Measurements from ENCODE around the gene PLEKHH1.
A peak's percentile ranks its signal among the peaks of the same experiment; 100 is the strongest.
"Not testable (repeated sequence)": the region's sequence is repeated elsewhere in the genome, so short reads cannot be mapped to it uniquely, and the experiment has no call there.

The PLEKHH1 gene

GRCh38 chr14:67583711-67584644 is 50.9 kb downstream of the PLEKHH1 start:
- DNase-seq (ENCODE audit: low read depth) = no peak

DNA sequence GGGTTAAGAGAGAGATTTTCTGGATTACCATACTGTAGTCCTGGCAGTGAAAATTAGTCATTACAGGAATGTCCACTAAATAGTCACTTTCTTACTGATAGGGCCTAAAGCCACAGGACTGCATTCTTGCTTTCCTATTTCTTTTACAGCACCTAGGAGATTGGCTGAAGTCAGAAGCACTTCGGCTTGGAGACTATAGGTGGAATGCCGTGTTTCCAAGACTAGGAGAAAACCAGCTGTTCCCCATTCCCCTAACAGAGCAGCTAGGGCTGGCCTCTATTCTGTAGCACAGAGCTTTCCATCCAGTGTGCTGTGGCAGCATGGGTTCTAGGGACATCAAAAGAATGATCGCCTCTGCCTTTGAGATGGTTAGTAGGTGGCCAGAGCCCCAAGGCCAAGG is 51.9 kb downstream of the PLEKHH1 start:
- no peak for DNase-seq (ENCODE audit: low read depth)

- no peak for DNase-seq (ENCODE audit: low read depth)
These were observed 53.3 kb downstream of the PLEKHH1 start for GRCh38 chr14:67586369-67586768.

DNA sequence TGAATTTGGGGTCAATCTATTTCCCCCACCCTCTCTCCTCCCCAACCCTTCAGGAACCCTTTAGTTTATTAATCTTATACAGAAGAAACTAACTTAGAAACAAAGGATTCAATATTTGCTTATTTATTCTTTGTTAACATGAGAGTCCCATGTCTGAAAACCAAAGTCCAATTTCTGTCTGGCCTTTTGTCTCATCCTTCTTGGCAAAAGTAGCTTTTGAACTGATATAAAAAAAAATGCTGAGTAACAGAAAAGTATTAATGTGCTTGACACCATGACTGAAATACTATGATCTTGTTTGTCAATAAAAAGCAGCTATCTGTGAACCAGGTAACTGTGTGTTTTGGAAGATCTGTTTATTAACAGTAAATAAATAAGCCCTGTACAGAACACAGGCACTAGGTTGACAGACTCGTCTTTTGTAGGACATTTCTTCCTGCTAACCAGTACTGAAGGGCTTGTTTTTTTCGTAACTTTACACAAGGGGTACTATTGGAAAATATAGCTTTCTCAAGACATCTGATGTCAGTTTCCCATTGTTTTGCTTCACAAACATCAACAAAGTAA is 56.2 kb downstream of the PLEKHH1 start:
- no peak for DNase-seq (ENCODE audit: low read depth)

- DNase-seq (ENCODE audit: low read depth) = not testable (repeated sequence)
These were observed 60.6 kb downstream of the PLEKHH1 start for GRCh38 chr14:67593650-67594049.

DNA sequence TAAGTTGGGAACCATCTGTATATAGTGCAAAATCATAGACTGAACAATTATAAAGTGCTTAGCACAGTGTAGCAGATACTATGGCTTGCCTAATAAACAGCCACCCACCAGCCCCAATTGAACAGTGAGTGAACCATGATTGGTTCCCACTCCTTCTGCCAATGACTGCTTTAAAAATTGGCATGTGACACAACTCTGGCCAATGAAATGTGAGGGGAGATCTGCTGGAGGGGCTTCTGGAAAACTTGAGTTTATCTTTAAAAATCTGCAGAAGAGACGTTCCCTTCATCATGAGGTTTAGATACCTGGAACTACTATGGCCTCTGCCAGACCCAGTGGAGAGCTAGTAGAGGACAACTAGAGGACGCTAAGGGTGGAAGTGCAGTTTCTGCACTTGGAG is 62.3 kb downstream of the PLEKHH1 start:
- no peak for DNase-seq (ENCODE audit: low read depth)

- DNase-seq (ENCODE audit: low read depth) = no peak
These were observed 66.8 kb downstream of the PLEKHH1 start, which contains the start of gene PIGH for GRCh38 chr14:67599698-67600561. PIGH (minus strand) TSS chr14:67600268; CDS start chr14:67600203, 65 bp downstream.

DNA sequence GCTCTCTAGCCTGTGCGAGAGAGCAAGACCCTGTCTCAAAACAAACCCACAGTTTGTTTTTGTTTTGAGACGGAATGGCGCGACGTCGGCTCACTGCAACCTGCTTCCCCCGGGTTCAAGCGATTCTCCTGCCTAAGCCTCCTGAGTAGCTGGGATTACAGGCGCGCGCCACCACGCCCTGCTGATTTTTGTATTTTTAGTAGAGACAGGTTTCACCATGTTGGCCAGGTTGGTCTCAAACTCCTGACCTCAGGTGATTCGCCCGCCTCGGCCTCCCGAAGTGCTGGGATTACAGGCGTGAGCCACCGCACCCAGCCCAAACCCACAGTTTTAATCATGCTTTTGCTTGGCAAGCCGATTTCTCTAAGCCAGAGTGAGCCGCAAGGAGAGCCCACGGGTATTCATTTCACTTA is 67.5 kb downstream of the PLEKHH1 start:
- not testable (repeated sequence) for DNase-seq (ENCODE audit: low read depth)

DNA sequence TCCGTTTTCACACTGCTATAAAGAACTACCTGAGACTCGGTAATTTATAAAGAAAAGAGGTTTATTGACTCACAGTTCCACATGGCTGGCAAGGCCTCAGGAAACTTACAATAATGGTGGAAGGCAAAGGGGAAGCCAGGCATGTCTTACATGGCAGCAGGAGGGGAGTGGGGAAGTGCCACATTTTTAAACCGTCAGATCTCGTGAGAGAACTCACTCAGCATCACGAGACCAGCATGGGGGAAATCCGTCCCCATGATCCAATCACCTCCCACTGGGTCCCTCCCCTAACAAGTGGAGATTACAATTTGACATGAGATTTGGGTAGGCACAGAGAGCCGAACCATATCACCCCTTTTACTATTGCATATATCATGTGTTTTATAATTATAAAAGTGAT is 69.0 kb downstream of the PLEKHH1 start:
- no peak for DNase-seq (ENCODE audit: low read depth)

DNA sequence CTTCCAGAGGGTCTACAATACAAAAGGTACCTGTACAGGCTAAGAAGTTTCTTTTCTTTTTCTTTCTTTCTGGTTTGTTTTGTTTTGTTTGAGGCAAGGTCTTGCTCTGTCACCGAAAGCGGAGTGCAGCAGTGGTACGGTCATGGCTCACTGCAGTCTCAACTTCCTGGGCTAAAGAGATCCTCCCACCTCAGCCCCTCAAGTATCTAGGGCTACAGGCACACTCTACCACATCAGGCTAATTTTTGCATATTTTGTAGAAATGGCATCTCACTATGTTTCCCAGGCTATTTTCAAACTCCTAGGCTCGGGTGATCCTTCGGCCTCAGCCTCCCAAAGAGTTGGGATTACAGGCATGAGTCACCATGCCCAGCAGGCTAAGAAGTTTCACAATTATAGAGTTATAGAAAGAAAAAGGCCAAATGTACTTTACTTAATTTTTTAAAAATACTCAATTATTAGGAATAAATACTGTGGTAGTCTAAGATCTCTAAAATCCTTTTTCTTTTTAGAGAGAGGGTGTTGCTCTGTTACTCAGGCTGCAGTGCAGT is 70.0 kb downstream of the PLEKHH1 start:
- no peak for DNase-seq (ENCODE audit: low read depth)

- DNase-seq (ENCODE audit: low read depth) = no peak
These were observed 74.6 kb downstream of the PLEKHH1 start for GRCh38 chr14:67607646-67608045.

DNA sequence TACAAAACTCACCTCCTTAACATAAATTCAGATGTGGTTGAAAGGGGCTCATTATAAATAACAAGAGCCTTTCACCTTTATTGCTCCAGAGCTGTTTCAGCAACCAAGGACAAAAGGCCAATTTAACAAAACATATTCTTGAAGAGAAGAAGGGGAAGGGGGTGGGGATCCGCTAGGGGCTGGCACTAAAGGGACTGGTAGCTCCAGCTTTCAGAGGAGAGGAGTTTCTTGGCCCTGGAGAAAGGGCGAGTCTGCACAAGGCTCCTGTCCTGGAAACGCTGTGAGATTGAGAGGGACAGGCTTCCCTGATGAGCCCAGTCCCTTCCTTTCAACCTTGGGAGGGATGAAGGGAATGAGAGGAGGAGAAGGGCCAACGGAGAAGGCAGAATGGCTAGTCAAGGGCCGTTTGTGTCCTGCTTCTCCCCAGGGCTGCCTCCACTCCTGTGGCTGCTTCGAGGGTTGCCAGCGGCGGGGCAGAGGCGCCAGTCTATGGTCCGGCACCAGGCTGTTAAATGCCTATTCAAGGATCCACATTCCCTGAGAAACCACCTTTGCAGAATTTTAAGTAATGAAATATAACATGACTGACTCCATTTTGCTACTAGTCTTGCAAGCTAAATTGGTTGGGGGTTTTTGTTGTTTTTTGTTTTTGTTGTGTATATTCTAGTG is 76.7 kb downstream of the PLEKHH1 start:
- no peak for DNase-seq (ENCODE audit: low read depth)

- no peak for DNase-seq (ENCODE audit: low read depth)
These were observed 77.4 kb downstream of the PLEKHH1 start for GRCh38 chr14:67610491-67610890.

DNA sequence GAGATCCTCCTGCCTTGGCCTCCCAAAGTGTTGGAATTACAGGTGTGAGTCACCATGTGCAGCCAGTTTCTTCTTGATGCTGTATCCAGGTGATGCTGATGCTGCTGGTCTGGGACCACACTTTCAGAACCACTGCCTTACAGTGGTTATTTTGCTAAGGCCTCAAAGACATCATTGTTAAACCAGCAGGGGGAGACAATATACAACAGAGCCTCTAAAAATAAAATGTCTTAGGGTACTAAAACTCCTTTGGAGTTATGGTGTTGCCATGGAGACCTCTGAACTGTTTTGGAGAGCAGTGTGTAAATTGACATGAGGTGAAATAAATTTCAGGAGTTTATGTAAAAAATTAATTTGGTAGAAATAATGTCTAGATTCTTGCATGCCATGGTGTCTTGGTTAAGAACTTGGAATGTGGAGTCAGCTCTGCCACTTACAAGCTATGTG is 85.5 kb downstream of the PLEKHH1 start:
- DNase-seq (ENCODE audit: low read depth) = no peak

DNA sequence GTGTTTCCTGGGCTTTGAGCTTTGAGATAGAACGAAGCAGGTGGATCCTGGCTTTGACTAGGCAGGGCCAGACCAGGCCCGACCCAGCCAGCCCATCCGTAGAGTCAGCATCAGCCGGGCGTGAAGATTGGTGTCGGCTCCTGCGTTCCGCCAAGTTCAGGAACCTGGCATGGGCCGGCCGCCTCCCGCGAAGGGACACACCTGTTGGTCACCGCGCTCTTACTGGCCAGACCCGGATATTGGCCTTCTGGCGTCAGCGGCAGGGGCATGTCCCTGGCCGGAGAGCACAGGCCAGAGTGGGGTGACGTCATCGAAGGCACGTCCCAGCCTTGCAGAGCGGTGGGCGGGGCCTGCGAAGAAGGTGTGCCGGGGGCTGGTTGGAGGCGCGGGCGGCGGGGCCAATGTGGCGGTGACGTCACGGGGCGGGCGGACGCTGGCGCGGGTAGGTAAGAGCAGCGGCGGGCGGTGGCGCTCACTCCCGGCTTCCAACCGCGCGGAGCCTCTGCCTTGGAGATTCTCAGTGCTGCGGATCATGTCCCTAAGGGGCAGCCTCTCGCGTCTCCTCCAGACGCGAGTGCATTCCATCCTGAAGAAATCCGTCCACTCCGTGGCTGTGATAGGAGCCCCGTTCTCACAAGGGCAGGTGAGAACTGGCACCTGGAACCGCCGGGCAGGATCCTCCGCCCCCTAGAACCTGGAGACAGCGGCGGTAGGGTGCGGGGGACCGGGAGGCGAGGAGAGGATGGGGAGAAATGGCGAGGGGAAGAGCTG is 86.5 kb downstream of the PLEKHH1 start, which contains the start of gene ARG2:
Gene ARG2 (plus strand): TSS at position 475 of the 771 bp plus-strand sequence. CDS start 58 bp downstream, at position 533.
- peak; percentile 61 for DNase-seq (ENCODE audit: low read depth)

DNA sequence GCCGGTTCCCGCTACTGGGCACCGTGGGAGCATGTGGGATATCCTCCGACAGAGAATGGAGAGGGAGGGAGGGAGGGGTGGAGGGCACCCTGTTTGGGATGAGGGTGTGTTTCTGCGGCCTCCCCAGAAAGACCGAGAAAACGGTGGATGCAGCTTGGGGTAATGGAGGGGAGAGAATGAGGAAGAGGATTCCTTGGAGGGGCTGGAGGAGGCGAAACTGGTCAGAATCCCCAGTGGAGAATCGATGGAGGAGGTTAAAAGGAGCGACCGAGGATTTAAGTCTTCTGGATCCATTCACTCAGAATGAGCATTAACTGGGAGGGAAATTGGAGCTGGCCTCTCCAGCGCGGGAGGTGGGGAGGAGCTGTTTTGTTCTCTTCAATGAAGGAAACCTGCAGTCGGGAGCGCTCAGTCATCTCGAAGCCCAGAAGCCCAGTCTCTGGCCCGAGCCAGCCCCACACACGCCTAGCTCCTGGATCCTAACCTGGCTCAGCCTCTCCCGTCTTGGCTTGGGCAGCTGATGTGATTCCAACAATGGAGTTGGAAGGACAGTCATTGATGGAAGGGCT is 87.2 kb downstream of the PLEKHH1 start:
- no peak for DNase-seq (ENCODE audit: low read depth)

DNA sequence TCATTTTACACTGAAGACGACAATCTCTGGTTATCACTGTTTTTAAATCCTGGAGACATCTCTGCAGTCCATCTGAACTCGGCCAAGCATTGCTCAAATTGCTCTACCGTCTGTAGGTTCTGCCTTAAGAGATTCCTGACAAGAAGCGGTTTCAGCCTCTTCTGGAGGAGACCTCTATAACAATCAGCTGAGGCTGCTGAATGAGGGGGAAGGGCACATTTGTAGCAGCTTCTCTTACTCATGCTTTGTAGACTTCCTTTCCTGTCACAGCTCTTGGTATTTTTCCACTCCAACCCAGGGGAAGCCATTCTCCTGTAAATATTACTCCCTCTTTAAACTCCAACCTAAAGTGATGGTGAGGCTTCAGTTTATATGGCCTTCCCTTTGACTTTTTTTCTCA is 89.6 kb downstream of the PLEKHH1 start:
- DNase-seq (ENCODE audit: low read depth) = no peak

DNA sequence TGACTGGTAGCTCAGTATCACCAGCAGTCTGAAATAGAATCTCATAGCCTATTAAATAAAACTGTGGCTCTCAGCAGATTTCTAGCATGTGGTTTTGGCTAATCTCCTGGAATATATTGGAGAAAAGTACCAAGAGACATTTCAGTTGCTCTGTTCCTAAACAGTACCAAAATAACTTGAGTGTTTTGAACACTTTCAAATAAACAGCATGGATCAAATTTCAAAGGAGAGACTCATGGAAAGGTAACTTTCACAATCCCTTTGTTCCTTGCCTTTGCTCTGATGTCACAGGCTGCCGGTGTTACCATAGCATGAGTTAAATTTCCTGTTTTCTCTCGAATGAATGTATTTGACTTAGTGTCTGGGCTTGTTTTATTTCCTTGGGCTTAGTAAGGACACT is 90.0 kb downstream of the PLEKHH1 start:
- no peak for DNase-seq (ENCODE audit: low read depth)

- not testable (repeated sequence) for DNase-seq (ENCODE audit: low read depth)
These were observed 93.0 kb downstream of the PLEKHH1 start for GRCh38 chr14:67626131-67626530.

GRCh38 chr14:67627519-67627918 is 94.4 kb downstream of the PLEKHH1 start:
- no peak for DNase-seq (ENCODE audit: low read depth)

Data from HS-5 (cell line).